Measurements from ENCODE around the gene TNFRSF18.

DNA sequence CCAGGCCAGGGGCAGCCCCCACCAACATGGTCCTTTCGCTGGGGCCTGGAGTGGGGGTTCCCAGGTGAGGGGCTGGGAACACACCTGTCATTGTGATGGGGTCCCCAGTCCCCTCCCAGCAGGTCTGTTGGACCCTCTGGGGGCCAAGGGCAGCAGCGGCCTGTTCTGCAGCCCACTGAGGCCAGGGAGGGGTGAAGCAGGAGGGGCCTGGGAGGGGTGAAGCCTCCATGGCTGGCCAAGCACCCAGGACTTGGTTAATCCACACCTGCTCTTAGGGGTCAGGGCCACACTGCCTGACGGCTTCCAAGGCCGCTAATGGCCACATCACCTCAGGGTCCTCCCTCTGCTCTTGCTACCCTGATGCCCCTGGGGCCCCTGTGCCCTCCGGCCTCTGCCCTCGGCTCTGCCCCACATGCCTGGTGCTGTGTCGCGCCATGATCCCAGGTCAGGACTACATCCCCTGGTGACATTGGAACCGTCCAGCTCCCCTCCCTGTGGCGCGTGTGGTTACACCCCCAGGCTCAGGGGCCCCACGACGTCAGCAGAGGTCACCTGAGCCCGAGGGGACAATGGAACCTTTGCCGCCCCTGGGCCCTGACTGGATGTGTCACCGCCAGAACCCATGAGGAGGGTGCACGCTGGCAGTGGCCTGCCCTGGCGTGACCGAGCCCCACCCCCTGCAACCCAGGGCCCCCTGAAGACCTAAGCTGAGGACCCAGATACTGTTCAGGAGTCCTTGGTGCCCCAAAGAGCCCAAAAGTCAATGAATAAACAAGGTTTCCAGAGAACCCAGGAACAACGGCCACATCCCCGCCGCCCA, 7.0 kb downstream of the TNFRSF18 start:
- TF ChIP-seq, protein P1, sequence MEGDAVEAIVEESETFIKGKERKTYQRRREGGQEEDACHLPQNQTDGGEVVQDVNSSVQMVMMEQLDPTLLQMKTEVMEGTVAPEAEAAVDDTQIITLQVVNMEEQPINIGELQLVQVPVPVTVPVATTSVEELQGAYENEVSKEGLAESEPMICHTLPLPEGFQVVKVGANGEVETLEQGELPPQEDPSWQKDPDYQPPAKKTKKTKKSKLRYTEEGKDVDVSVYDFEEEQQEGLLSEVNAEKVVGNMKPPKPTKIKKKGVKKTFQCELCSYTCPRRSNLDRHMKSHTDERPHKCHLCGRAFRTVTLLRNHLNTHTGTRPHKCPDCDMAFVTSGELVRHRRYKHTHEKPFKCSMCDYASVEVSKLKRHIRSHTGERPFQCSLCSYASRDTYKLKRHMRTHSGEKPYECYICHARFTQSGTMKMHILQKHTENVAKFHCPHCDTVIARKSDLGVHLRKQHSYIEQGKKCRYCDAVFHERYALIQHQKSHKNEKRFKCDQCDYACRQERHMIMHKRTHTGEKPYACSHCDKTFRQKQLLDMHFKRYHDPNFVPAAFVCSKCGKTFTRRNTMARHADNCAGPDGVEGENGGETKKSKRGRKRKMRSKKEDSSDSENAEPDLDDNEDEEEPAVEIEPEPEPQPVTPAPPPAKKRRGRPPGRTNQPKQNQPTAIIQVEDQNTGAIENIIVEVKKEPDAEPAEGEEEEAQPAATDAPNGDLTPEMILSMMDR (conservative IDR thresholded peaks at IDR 0.05; ENCODE audit: low read length) = no peak
- no peak for TF ChIP-seq EZH2phosphoT487 (IDR thresholded peaks at IDR 0.05; ENCODE audit: borderline replicate concordance)
